Measurements from ENCODE around the gene HMGN4.
"Not testable (repeated sequence)": the region's sequence is repeated elsewhere in the genome, so short reads cannot be mapped to it uniquely, and the experiment has no call there.

Gene HMGN4

DNA sequence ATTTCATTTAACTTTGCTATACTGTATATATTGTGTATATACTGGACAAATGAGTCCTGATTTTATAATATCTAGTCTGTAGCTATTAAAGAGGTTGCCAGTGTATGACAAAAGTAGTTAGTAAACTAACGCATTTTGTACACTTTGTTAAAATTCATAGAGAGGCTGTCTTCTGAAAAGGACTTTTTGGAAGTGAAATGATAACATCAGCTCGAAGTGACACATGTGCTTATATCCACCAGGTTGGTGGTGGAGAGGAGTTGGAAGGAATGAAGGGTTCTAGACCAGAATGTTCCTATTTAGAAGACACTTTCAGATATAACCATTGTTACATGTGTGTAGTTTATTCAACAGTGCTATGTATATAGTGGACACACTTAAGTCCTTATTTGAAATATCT lies 13.9 kb upstream of the HMGN4 start:
- DNase-seq, result not testable (repeated sequence)

DNA sequence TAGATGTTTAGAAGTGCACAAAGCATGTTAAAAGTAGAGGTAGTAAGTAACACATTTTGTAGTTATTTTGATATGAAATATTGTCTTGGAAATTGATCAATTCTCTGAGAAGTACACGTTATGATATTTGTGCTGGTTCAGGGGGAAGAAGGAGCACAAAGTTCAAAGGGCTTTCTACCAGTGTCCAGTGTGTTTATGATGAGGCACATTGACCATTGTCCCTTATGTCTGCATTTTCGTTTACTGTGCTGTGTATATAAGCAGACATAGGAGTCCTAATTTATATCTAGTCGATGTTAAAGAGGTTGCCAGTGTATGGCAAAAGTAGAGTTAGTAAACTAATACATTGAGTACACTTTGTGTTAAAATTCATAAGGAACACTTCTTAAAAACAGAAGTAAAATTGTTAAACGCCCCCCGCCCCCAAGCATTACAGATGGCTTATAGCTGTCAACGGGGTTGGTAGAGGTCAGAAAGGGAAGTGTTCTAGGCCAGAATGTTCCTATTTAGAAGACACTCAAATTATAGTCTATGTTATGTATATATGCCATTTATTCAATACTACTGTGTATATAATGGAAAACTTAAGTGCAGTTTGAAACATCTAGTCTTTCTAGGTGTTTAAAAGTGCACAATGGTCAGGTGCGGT lies 13.3 kb upstream of the HMGN4 start:
- DNase-seq, result no peak

DNA sequence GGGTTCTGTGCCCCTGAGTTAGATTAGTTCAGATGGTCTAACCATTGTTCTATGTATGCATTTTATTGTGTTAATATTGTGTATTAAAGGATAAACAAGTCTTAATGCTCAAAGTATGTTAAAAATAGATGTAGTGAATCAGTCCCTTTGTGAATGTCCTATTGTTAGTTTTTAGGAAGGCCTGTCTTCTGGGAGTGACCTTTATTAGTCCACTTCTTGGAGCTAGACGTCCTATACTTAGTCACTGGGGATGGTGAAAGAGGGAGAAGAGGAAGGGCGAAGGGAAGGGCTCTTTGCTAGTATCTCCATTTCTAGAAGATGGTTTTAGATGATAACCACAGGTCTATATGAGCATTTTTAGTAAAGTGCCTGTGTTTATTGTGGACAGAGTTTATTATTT lies 12.3 kb upstream of the HMGN4 start:
- DNase-seq, result no peak

DNA sequence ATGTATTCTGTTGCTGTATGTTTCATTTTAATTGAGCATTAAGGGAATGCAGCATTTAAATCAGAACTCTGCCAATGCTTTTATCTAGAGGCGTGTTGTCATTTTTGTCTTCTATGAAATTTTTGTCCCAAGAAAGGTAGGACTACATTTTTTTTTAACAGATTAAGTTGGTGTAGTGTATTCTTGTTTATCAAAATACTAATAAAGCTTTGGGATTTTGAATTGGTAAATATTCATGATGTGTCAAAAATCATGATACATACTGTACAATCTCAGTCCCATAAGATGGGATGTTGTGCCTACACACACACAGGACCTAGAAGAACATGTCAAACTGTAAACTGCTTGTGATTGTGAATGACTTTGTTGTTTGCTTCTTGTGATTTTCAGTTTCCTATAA lies 11.2 kb upstream of the HMGN4 start:
- no peak for DNase-seq

DNA sequence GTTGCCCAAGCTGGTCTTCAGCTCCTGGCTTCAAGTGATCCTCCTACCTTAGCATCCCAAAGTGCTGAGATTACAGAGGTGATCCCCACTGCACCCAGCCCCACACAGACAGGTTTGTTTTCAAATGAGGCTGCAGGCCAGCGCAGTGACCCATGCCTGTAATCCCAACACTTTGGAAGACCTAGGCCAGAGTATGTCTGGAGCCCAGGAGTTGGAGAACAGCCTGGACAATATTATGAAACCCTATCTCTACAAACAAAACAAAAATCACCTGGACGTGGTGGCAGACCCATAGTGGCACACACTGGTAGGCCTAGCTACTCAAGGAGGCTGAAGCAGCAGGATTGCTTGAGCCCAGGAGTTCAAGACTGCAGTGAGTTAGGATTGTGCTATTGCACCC lies 8.0 kb upstream of the HMGN4 start:
- DNase-seq, result no peak

DNA sequence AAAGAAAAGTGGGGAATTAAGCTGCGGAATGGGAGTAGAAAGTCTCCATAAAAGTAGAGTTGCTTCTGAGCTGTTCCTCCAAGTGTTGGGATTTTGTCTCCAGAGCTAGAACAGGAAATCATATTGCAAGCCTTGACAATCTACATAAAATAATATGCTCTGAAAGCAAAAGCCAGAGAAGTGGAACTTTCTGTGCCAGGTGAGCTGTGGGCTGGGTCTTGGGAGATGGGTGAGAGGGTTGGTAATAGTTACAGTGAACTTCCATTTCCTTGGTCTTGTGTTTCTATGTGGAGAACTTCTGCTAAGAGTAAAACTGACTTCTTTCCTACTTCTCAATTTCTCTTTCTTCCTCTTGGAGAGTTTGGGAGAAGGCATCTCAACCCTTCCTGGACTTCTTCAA lies 6.3 kb upstream of the HMGN4 start:
- DNase-seq, result no peak

DNA sequence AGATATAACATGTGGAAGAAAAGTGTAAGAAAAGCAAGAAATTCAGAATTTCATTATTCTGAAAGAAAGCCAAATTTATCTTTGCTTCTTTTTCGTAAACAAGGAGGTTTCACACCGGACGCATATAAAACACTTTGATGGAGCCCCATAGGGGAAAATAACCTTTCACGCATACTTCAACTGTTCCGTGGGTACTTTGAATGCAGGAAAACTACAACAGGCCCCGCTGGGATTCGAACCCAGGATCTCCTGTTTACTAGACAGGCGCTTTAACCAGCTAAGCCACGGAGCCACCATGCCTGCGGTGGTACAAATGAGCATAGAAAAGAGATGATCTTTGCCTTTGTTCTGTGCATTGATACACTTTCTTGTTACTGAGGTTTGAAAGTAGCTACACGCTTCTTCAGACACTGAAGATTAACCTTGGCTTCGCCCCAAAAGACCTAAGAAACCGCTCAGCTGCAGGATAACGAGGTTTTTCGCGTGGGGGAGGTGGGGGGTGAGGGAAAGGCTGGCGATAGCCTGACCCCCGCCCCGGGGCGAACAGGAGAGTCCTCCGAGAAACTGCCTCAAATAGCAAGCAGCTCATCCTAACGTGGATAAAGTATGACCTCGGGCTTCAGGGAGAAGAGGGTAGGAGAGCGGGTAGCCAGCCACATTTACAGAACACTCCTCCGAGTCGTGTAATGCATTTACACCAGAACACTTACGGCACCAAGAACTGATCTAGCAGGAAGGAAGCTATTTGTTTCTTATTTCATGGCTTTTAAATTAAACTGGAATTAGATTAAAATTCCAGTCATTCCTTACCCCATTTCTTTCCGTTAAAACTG lies 5.3 kb upstream of the HMGN4 start:
- peak; percentile 87 for DNase-seq

DNA sequence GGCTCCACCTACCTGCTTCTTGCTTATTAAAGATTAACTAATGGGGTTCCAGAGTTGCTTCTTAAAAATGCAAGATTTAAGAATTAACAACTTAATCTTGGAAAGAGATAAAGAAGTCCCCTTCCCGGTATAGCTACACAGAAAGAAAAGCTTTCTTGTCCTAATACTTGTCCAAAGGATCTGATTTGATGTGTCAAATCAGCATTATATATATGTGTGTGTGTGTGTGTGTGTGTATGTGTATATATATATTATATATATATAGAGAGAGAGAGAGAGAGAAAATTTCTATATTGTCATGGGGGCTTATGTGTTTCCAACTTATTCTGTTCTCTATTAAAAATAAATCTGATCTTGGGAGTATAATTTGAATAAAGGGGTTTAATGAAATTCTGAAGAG lies 4.6 kb upstream of the HMGN4 start:
- no peak for DNase-seq

DNA sequence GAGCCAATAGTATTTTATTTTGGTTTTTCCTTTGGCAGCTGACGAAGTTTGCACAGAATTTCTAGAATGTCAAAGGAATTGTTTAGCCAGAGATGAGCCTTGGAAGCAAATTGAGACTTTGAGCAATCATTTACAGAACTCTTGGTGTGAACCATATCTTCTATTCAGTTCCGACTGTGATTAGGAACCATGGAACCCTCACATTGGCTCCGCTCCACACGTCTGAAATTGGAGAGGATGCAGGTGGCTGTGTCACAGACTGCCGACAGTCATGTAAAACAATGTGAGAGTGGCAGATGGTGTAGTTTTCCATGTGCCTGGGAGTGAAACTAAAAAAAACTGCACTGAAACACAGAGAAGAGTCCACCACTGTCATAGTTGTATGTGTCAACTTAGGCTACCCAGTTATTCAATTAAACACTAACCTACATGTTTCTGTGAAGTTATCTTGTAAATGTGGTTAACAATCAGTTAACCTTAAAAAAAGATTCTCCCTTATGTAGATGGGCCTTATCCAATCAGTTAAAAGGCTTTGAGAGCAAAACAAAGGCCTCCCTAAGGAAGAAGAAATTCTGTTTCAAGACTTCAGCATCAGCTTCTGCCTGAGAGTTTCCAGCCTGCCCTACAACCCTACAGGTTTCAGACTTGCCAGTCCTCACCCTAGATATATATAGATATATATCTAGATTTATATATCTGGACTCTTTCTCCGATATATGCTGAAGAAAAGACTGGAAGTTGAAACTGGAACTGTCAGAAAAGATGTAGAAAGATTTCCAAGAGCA lies 3.3 kb upstream of the HMGN4 start:
- peak; percentile 26 for DNase-seq

DNA sequence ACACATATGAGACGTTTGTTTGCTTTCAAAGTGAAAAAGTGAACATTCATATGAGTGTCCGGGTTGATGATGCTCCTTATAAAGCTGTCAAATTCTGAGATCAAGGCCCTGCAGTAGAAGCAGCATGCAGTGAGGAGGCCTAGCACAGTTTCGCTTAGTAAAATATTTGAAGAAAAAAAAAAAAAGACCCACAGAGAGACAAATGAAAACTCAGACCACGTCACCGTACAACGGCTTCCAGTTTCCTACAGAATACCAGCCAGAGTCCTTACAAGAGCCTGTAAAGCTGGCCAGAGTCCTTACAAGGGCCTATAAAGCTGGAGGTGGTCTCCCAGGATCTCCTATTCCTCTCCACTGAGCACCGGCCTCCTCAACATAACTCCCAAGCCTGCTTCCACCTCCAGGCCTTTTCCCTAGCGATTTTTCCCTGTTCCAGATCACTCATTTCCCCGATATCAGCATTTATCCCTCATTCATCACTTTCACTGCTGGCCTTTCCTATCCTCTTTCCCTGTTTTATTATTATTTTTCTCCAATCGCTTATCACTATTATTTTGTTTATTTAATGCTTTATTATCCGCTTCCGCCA lies 1.5 kb upstream of the HMGN4 start:
- DNase-seq, result peak; percentile 52

DNA sequence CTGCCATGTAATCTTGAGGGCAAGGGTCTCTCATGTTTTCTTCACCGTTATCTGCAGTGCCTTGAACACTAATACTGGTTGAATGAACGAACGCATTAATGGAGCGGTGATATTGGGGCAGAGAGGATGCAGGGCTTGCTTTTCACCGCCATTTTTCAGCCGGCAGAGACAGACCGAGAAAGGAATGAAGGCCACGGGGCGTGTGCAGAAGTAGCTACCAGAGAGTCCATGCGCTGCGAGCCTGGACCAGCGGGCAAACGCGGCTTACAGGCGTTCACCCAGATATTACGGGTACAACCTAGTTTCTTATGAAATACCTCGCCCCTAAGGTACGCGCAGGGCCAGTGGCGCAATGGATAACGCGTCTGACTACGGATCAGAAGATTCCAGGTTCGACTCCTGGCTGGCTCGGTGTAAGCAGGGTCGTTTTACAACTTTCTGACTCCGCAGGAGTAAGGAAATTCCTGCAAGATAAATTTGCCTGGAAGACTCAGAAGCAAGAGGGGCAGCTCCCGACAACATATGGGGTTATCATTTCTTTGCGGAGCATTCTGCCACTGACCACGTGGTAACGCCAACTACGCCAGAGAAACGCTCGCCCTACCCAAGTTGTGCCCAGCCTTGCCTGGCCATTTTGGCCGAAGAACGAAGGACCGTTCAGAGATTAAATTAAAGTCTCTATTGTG lies 863 bp upstream of the HMGN4 start:
- DNase-seq, result peak; percentile 99

DNA sequence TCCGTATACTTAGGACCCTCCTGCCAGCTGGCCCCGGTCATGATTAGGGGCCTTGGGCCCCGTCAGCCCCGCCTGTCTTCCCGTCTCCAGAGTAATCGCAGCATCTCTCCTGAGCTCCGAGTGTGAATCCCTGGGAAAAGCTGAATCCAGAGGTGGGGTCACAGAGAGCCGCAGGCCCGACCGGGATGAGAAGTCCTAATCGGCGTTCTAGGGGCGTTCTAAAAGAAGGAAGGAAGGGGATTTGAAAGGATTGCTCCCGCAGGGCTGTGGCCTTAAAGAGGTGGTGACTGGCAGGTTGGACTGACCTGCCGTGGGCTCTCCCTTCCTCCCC lies 371 bp downstream of the HMGN4 start:
- DNase-seq, result peak; percentile 61

DNA sequence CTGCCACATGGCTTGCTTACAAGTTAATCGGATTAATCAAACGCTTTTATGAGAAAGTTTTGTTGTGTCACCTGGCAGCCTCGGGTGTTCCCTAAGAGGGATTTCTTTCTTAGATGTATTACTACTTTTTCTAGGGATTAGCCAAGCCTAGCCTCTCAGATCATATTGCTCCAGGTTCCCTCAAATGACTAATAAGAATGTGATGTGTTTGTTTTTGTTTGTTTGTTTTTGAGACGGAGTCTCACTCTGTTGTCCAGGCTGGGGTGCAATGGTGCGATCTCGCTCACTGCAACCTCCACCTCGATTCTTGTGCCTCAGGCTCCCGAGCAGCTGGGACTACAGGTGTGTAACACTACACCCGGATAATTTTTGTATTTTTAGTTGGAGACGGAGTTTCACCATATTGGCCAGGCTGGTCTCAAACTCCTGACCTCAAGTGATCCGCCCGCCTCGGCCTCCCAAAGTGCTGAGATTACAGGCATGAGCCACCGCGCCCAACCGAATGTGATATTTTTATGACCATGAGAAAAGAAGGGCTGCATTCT lies 977 bp downstream of the HMGN4 start:
- DNase-seq, result peak; percentile 8

DNA sequence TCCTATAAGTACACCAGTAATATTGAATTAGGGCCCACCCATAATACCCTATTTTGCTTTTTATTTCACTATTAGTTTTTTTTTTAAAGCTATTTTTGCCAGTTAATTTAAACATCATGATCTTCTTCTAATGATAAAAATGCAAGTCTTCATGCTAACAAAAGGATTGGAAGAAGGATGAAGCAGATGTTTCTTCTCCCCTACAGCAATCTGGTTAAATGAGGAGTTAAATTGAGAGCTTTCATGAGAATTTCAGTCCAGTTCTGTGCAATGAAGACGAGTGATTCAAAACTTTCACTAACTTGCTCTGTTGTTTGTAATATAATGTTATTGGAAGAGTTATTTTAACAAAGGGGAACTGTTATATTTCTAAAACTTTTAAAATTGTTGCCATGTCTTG lies 3.4 kb downstream of the HMGN4 start:
- DNase-seq, result no peak

DNA sequence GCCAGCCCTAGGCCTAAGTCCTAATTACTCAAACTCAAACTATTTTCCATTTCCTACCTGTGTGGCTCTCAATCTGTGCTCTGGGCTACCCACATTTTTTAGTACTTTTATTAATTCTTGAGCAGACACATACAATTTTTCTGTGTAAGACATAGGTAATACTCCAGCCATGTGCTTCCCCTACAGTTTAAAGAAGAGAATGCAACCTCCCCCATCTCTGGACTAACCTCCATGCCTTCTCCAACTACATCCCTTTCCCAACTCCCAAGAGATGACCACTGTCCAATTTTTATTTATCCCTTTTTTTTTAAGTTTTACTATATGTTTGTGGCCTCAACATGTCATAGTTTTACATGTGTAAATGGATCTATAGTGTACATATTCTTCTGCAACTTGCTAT lies 5.8 kb downstream of the HMGN4 start:
- DNase-seq, result peak; percentile 7

DNA sequence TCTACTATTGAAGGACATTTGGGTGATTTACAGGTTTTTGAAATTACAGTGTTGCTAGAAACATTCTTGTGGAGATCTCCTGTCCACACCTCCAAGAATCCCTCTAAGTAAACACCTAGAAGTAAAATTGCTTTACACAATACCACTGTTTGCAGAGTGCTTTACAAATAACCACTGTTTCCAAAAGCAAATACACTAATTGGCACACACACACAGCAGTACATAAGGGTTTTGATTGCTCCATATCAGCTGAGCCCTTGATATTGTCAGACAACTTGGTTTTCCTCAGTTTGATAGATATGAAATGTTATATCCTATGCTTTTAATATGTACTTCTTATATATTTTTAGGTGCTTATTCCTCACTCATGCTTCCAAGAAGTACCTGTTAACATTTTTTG lies 6.3 kb downstream of the HMGN4 start:
- peak; percentile 57 for DNase-seq

DNA sequence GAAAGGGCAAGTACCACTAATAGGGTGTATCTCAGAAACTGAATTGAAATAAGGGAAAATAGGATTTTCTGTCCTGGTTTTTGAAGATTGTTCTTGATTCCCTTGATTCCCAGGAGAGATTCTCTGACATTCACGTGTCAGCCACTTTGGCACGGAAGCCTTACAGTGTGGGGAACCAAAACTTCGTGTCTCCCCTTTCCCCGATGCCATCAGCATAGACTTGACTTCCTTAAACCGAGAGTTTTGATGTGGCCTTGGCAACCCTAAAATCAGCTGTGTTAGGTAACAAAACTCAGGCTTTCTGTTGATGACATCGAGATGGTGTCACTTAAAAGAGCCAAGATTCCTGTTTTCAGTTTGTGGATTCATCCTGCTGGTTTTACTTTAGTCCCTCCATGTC lies 7.5 kb downstream of the HMGN4 start:
- no peak for DNase-seq

DNA sequence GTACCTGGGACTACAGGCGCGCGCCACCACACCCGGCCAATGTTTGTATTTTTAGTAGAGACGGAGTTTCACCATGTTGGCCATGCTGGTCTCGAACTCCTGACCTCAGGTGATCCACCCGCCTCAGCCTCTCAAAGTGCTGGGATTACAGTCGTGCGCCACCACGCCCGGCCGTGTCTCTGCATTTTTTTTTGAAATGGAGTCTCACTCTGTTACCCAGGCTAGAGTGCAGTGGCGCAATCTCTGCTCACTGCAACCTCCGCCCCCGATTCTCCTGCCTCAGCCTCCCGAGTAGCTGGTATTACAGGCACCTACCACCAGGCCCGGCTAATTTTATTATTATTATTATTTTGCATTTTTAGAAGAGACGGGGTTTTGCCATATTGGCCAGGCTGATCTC lies 9.2 kb downstream of the HMGN4 start:
- DNase-seq, result not testable (repeated sequence)

DNA sequence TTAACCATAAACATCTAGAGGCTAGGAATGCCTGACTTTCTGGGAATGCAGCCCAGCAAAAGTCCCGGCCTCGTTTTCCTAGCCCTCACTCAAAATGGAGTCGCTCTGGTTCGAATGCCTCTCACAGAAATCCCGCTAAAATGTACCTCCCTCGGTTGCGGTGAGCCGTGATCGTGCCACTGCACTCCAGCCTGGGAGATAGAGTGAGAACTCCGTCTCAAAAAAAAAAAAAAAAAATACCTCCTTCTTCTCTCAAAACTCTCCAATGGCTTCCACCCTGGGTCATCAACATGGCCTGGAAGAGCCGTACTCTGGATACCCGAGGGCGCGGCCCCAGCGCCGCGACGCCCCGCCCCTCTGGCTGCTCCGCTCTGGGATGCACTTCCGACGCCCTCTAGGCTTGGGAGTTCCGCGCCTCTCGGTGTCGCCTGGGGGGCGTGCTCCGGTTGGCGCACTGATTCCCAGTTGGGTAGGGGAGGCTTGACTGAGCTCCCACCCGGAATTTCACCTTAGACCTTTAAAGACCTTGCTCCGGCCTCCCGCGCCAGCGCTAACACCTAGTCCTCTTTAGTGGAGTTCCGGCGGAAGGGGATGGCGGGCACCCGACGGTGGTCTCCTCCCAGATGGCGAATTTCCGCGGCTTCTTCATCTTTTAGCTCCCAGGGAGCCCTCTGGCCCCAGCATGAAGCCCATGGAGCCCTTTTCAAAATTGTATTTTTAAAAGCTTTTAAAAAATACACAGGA lies 12.3 kb downstream of the HMGN4 start:
- peak; percentile 89 for DNase-seq

DNA sequence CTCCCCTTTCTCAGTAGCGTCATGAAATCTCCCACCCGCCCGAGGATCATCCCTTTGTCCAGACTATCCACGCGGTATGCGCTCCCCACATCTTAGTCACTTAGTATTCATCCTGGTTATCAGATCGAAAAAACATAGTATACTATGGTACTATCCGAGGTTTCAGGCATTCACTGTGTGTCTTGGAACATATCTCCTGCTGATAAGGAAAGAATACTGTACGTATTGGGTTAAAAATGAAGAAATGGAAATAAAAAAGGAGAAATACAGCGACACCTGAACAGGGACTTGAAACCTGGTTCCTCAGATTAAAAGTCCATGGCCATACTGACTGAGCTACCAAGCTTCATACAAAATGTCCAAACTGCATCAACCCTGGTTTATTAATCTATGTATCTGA lies 14.0 kb downstream of the HMGN4 start:
- DNase-seq, result no peak

DNA sequence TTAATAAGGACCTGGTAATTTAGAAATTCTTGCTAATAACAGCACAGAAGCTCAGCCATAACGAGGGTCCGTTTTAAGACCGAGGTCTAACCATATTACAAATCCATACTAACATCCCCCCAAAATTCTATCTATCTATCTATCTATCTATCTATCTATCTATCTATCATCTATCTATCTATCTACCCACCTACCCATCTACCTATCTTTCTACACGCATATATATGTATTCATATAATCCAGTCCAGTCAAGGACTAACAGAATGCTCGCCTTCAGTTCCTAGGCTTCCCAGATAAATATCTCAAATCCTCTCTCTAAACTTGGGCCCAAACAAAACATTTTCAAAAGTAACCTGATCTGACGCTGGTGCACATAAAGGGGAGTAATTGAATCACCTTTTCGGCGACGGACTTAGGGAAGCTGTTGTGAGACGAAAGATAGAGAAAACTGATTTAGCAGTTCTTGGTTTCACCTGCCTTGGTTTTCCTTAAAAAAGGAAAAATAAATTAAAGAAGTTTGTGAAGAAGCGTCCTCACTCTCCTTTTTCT lies 14.5 kb downstream of the HMGN4 start:
- peak; percentile 37 for DNase-seq

DNA sequence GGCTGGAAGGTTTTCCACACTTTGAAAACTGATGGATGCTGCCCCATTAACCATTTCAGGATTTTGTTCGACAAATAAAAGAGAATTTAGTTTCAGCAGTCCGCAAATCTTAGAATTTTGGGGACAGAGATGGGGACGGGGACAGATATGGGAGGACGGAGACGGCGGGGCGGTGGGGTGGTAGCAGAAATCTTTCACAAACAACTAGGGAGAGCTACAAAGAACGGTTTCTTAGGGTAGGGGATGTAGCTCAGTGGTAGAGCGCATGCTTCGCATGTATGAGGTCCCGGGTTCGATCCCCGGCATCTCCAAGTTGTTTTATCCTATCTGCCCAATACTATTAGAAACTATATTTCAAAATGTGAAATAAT lies 15.1 kb downstream of the HMGN4 start:
- peak; percentile 72 for DNase-seq

Data from NCI-H146 (cell line).